CD4-positive, alpha-beta T cell treated with Interleukin-2 at 100 ng/mL for 4 hours (primary cell): Measurements from ENCODE around the gene UROS.

Experiments used
- DNase-seq: peaks from one replicate; pipeline ENCODE4 v3.0.0-alpha.2; 2020; ENCODE audit warnings: low spot score

Gene UROS

GRCh38 chr10:125828311-125828710 is 5.3 kb upstream of the UROS start:
- DNase-seq: no peak

- no peak for DNase-seq
Observed at GRCh38 chr10:125827133-125827532, 4.1 kb upstream of the UROS start.

GRCh38 chr10:125824736-125825135 is 1.7 kb upstream of the UROS start:
- DNase-seq: no peak

GRCh38 chr10:125823663-125824251 is 699 bp upstream of the UROS start:
- DNase-seq: no peak

GRCh38 chr10:125820701-125821100 is 2.4 kb downstream of the UROS start:
- DNase-seq: no peak

GRCh38 chr10:125817337-125817946 is 5.6 kb downstream of the UROS start:
- DNase-seq: no peak

- DNase-seq: no peak
Observed at GRCh38 chr10:125816548-125816947, 6.5 kb downstream of the UROS start.

GRCh38 chr10:125815764-125816163 is 7.3 kb downstream of the UROS start:
- no peak for DNase-seq

- DNase-seq: no peak
Observed at GRCh38 chr10:125812128-125812750, 10.8 kb downstream of the UROS start.

- DNase-seq: no peak
Observed at GRCh38 chr10:125811251-125811650, 11.8 kb downstream of the UROS start.

- no peak for DNase-seq
Observed at GRCh38 chr10:125808047-125808446, 15.0 kb downstream of the UROS start.

GRCh38 chr10:125802739-125803138 is 20.3 kb downstream of the UROS start:
- DNase-seq: no peak

GRCh38 chr10:125802131-125802530 is 20.9 kb downstream of the UROS start:
- DNase-seq: no peak

GRCh38 chr10:125801574-125801973 is 21.5 kb downstream of the UROS start:
- DNase-seq: no peak

GRCh38 chr10:125799451-125800182 is 23.4 kb downstream of the UROS start:
- DNase-seq: no peak

GRCh38 chr10:125797994-125798662 is 24.9 kb downstream of the UROS start:
- no peak for DNase-seq

GRCh38 chr10:125797424-125797823 is 25.6 kb downstream of the UROS start:
- no peak for DNase-seq

- no peak for DNase-seq
Observed at GRCh38 chr10:125795637-125796190, 27.3 kb downstream of the UROS start.

GRCh38 chr10:125795128-125795527 is 27.9 kb downstream of the UROS start:
- DNase-seq: no peak

- DNase-seq: no peak
Observed at GRCh38 chr10:125792342-125793300, 30.4 kb downstream of the UROS start.
